ENCODE results near the gene TFF1.
"Not testable (repeated sequence)": the region's sequence is repeated elsewhere in the genome, so short reads cannot be mapped to it uniquely, and the experiment has no call there.

The TFF1 gene

GRCh38 chr21:42411197-42411869 lies 45.0 kb upstream of the TFF1 start:
- no peaks in the 10 kb centered on the region for H3K36me3 ChIP-seq (replicated peaks; ENCODE audit: low read depth, low read length)
- H3K79me2 ChIP-seq (ENCODE audit: low read length): no peaks in the 10 kb centered on the region
- no peaks in the 10 kb centered on the region for H3K9me3 ChIP-seq (ENCODE audit: insufficient read depth, low read length)
- H3K9ac ChIP-seq (ENCODE audit: low read length): no peak overlapping the region
- no peaks in the 10 kb centered on the region for H4K20me1 ChIP-seq (ENCODE audit: insufficient read depth, low read length)
- TF ChIP-seq EZH2phosphoT487 (IDR thresholded peaks at IDR 0.05; ENCODE audit: low read depth) (no peak), CTCF (IDR thresholded peaks at IDR 0.05; ENCODE audit: low read depth, low read length) (no peak)
- H3K27ac ChIP-seq (ENCODE audit: low read length): no peak overlapping the region
- H3K27me3 ChIP-seq (ENCODE audit: low read depth, low read length): no peaks in the 10 kb centered on the region
- H2AFZ ChIP-seq (ENCODE audit: low read depth, low read length): no peak overlapping the region
- H3K4me3 ChIP-seq (ENCODE audit: low read length): no peak overlapping the region
- peaks cover 48% of the 10 kb centered on the region for H3K4me1 ChIP-seq (ENCODE audit: low read length)
- H3K4me2 ChIP-seq (ENCODE audit: low read length): no peak overlapping the region

- H3K36me3 ChIP-seq (replicated peaks; ENCODE audit: low read depth, low read length): no peaks in the 10 kb centered on the region
- TF ChIP-seq CTCF (IDR thresholded peaks at IDR 0.05; ENCODE audit: low read depth, low read length): no peak
- TF ChIP-seq EZH2phosphoT487 (IDR thresholded peaks at IDR 0.05; ENCODE audit: low read depth): no peak
- H3K4me1 ChIP-seq (ENCODE audit: low read length): peaks cover 29% of the 10 kb centered on the region
- no peaks in the 10 kb centered on the region for H3K9me3 ChIP-seq (ENCODE audit: insufficient read depth, low read length)
- H4K20me1 ChIP-seq (ENCODE audit: insufficient read depth, low read length): no peaks in the 10 kb centered on the region
- no peak overlapping the region for H2AFZ ChIP-seq (ENCODE audit: low read depth, low read length)
- no peak overlapping the region for H3K9ac ChIP-seq (ENCODE audit: low read length)
- no peak overlapping the region for H3K27ac ChIP-seq (ENCODE audit: low read length)
- no peaks in the 10 kb centered on the region for H3K27me3 ChIP-seq (ENCODE audit: low read depth, low read length)
- no peaks in the 10 kb centered on the region for H3K79me2 ChIP-seq (ENCODE audit: low read length)
- H3K4me2 ChIP-seq (ENCODE audit: low read length): no peak overlapping the region
- H3K4me3 ChIP-seq (ENCODE audit: low read length): no peak overlapping the region
These were observed 43.0 kb upstream of the TFF1 start for GRCh38 chr21:42409366-42409765.

DNA sequence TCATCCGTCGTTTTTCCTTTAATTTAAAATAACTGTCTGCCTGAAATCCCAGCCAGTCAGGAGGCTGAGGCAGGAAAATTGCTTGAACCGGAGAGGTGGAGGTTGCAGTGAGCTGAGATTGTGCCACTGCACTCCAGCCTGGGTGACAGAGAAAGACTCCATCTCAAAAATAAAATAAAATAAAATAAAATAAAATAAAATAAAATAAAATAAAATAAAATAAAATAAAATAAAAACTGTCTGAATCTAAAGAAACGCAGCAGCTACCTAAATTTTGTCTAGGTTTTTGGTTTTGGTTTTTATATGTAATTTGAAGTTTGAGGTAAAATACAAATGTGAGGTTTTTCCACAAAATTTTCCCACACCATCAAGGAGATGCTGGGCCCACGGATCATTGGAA lies 42.4 kb upstream of the TFF1 start:
- not testable (repeated sequence) for H3K79me2 ChIP-seq (ENCODE audit: low read length); H4K20me1 ChIP-seq (ENCODE audit: insufficient read depth, low read length); H3K27ac ChIP-seq (ENCODE audit: low read length); H2AFZ ChIP-seq (ENCODE audit: low read depth, low read length); H3K9ac ChIP-seq (ENCODE audit: low read length); H3K9me3 ChIP-seq (ENCODE audit: insufficient read depth, low read length); H3K4me3 ChIP-seq (ENCODE audit: low read length); H3K36me3 ChIP-seq (replicated peaks; ENCODE audit: low read depth, low read length); H3K4me2 ChIP-seq (ENCODE audit: low read length); H3K27me3 ChIP-seq (ENCODE audit: low read depth, low read length)
- H3K4me1 ChIP-seq (ENCODE audit: low read length): peaks cover 23% of the 10 kb centered on the region

DNA sequence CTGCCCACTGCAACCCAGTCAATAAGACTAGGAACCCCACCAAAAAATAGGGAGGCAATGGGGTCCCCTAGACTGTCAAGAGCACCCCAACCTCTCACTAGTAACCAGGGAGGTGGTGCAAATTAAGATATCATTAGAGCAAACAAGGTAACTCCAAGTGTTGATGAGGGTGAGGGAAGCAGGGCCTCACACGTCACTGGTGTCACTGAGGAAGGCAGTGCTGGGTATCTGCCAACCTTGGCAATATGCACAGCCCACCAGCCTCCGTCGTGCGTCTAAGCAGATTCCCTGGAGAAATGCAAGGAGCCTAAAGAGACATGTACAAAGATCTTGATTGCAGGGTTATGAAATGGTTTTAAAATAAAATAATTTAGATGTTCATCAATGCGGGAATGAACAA lies 41.1 kb upstream of the TFF1 start:
- H3K27me3 ChIP-seq (ENCODE audit: low read depth, low read length): no peaks in the 10 kb centered on the region
- H3K27ac ChIP-seq (ENCODE audit: low read length): no peak overlapping the region
- H2AFZ ChIP-seq (ENCODE audit: low read depth, low read length): no peak overlapping the region
- H3K36me3 ChIP-seq (replicated peaks; ENCODE audit: low read depth, low read length): no peaks in the 10 kb centered on the region
- peaks cover 10% of the 10 kb centered on the region for H3K4me1 ChIP-seq (ENCODE audit: low read length)
- H3K4me2 ChIP-seq (ENCODE audit: low read length): no peak overlapping the region
- TF ChIP-seq CTCF (IDR thresholded peaks at IDR 0.05; ENCODE audit: low read depth, low read length) (no peak), EZH2phosphoT487 (IDR thresholded peaks at IDR 0.05; ENCODE audit: low read depth) (no peak)
- no peaks in the 10 kb centered on the region for H3K79me2 ChIP-seq (ENCODE audit: low read length)
- no peak overlapping the region for H3K9ac ChIP-seq (ENCODE audit: low read length)
- H3K9me3 ChIP-seq (ENCODE audit: insufficient read depth, low read length): no peaks in the 10 kb centered on the region
- no peaks in the 10 kb centered on the region for H4K20me1 ChIP-seq (ENCODE audit: insufficient read depth, low read length)
- H3K4me3 ChIP-seq (ENCODE audit: low read length): no peak overlapping the region

Measured in OCI-LY3 (cell line).